ENCODE results near the gene NEURL1B.
"Not testable (repeated sequence)": the region's sequence is repeated elsewhere in the genome, so short reads cannot be mapped to it uniquely, and the experiment has no call there.

The NEURL1B gene

DNA sequence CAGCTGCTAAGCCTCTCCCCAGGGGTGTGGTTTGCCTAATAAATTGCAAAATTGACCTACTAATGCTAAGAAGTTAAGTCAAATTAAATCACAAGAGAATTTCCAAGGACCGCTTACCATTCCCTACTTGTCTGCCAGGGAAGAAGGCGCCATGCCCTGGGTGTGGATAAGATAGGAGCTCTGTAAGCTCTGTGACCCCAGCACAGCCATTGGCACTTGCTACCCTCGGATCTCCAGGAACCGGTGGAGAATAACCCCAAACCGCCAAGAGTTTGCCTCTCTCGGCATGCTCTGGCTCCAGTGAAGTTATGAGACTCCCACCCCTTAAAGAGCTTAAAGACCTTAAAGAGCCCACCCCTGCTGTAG lies 58.9 kb downstream of the NEURL1B start:
- DNase-seq: no peak

GRCh38 chr5:172700365-172701290 lies 59.6 kb downstream of the NEURL1B start:
- no peak for DNase-seq

GRCh38 chr5:172701291-172701656 lies 60.2 kb downstream of the NEURL1B start:
- DNase-seq: no peak

- no peak for DNase-seq
These were observed 62.9 kb downstream of the NEURL1B start for GRCh38 chr5:172703952-172704351.

DNA sequence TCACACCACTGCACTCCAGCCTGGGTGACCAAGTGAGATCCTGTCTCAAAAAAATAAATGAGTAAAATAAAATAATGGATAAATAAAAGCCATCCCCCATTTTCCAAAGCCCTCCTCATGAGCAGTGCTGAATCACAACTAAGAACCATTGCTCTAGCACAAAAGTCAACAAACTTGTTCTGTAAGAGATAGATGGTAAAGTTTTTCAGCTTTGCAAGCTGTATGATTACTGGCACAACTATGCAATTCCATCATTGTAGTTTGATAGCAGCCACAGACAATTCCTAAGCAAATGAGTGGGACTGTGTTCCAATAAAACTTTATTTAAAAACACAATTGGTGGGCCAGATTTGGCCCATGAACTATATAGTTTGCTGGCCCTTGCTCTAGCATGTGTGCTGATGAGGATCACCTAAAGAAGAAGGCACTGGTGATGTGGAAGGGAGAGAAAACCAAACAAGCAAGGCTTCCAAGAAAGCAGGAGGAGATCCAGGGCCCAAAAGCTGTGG lies 64.6 kb downstream of the NEURL1B start:
- no peak for DNase-seq

- no peak for DNase-seq
These were observed 65.7 kb downstream of the NEURL1B start for GRCh38 chr5:172706796-172707195.

GRCh38 chr5:172707285-172708182 lies 66.5 kb downstream of the NEURL1B start:
- DNase-seq: no peak

GRCh38 chr5:172708183-172708505 lies 67.1 kb downstream of the NEURL1B start:
- DNase-seq: no peak

GRCh38 chr5:172710676-172711075 lies 69.6 kb downstream of the NEURL1B start:
- DNase-seq: no peak

- not testable (repeated sequence) for DNase-seq
These were observed 70.3 kb downstream of the NEURL1B start for GRCh38 chr5:172711321-172711861.

DNA sequence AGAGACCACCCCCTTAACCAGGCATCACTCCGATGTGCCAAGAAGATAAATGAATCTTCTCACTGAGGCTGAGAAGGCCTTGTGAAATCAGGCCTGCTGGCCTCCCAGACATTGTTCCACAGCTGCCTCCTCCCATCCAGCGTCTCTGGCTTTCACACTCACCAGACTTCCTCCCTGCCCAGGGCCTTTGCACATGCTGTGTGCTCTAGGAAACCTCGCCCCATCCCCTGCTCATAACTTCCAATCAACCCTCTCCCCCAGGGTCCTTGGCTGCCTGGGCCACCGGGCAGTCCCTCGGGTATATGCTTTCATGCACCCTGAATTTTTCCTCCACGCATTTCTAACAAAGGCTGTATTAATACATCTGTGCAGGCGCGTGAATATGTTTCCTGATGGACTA lies 71.5 kb downstream of the NEURL1B start:
- DNase-seq: no peak

DNA sequence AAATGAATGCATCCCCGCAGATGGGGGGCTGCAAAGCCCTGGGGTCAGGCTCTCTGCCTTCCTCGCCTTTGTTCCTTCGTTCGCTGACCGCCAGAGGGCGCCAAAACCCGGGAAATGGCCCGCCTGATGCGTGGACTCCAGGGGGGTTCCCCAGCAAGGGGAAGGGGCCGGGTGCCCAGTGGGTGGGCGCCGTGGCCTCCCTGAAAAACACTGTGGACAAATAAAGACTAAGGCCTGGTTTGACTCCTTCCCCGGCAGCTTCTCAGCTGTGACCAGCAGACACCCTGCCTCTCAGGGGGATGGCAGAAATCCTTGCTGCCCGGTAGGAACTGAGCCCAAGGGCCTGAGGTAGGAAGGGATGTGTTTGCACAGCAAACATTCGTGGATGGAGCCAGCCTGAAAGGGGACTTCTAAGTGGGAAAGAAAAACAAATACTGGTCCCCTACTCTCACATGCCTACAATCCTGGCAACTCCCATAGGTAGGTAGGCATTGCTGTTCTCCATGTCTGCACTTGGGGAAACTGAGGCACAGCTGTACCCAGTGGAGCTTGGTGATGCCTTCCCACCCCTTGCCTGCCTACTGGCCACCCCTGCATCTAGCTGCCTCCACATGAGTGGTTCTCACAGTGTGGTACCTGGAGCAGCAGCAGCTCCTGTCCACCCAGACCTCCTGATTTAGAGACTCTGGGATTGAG lies 72.2 kb downstream of the NEURL1B start:
- peak; percentile 18 for DNase-seq

- DNase-seq: no peak
These were observed 72.9 kb downstream of the NEURL1B start for GRCh38 chr5:172713809-172714490.

DNA sequence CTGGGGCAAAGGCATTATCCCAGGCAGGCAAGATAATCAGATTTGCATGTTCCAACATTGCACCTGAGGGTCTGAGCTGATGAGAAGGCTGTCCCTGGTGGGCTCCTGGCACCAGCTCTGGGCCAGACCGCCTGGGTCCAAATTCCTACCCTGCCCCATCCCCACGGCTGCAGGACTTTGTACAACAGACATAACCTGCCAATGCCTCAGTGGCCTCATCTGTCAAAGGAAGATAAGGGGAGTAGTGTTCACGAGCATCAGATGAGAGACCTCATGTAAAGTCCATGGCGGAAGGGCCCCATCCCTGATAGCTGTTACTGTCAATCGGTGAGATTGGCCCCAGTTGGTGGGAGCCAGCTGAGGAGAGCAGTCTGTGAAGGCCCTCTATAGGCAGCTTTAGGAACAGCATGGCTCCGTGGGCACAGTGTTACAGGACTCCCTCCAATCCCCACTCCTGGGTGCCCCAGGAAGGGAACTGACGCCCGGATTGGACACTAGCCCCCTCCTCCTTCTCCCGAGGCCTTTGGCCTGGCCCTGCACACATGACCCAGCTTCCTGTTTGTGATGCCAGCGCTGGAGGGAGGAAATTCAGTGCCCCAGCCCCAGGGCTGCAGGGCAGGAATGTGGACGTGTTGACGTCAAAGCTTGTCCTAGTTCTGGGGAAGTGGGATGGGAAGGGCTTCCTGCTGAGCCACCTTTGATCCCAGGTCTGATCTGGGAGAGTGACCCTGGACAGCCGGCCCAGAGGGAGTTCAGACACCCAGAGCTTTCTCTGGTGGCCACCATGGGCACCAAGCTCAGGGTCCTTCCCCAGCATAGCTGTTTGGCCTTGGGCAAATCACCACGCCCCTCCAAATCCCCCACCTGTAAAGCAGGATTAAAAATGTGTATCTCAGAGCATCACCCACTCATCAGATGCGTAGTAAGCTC lies 73.7 kb downstream of the NEURL1B start:
- DNase-seq: peak; percentile 7

GRCh38 chr5:172715421-172715780 lies 74.3 kb downstream of the NEURL1B start:
- no peak for DNase-seq

DNA sequence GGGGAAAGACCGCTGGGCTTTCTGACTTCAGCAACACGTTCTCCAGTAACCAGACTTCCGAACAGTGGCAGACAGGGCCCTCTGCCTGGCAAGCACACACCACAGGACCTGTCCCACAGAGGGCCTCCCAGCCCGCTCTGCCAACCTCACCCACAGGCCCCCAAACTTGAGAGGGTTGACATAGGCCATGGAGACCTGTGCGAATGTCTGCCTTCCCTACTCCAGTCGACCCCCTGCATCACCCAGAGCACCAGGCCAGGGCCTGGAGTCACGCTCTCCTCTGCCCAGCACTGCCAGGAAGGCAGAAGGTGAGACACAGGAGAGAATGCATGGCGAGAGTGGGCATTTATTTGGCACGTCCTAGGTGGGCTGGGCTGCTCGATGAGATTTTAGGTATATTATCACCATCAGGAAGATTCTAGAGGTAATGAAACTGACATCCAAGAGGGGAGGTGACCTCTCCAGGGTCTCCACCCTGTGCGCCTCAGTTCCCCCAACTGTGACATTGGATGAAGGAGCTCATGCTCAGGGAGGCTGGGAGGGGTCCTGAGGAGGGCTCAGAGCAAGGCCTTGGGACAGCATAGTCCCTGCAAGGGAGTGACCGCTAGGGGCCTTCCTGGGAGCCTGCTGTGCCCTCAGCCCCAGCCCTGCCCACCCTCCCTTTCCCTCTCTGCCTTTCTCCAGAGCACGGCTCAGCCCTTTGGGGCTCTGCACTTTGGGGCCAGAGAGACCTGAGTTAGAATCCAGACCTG lies 75.0 kb downstream of the NEURL1B start:
- DNase-seq: no peak

DNA sequence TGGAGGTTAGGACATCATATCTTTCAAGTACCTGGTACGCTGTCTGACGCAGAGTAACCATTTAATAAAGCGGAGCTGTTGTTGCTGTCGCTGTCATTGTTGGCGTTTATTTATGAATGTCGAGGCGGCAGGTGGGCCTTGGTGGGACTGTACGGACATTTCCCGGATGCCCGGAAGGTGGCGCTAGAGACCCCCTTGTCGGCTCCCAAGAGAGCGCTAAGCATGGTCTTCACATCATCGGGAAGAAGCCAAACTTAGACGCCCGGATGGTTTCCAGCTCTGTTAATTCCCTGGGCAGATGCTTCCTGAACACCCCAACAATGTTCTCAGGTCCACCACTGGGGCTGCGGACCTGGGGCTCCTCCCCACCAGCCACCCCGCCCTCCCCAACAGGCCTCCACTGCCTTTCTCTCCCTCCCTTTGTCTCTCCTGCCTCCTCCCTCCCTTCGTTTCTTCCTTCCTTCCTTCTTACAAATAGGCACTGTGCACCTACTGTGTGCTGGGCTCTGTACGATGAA lies 75.8 kb downstream of the NEURL1B start:
- peak; percentile 24 for DNase-seq

GRCh38 chr5:172717481-172718195 lies 76.6 kb downstream of the NEURL1B start:
- no peak for DNase-seq

- no peak for DNase-seq
These were observed 77.6 kb downstream of the NEURL1B start for GRCh38 chr5:172718527-172719114.

All from NCI-H1048 (cell line).